Esophagus muscularis mucosa (tissue), 3 donors: ENCODE results near the gene TNRC18.

Experiments
- CTCF ChIP-seq, 3 experiments: fragments of 200-600 bp in 2 of 3; fragments of 450-650 bp in 1 of 3; sonication (generic) in 2 of 3; IDR thresholded peaks; one replicate each; pipeline ENCODE4 v1.5.1; 2017 to 2019; ENCODE audit warnings: antibody characterized with exemption in 3 of 3, mild to moderate bottlenecking in 2 of 3, moderate library complexity in 1 of 3
- POLR2A ChIP-seq: fragments of 450-650 bp; IDR thresholded peaks from one replicate; pipeline ENCODE4 v1.6.1; 2017; ENCODE audit warnings: antibody characterized with exemption, moderate library complexity, mild to moderate bottlenecking, low read depth

- TF ChIP-seq CTCF (IDR thresholded peaks at IDR 0.05) (no peak), POLR2A (no peak)
Measured at GRCh38 chr7:5330288-5330687, 93.3 kb downstream of the TNRC18 start.
